Smooth muscle cell (in vitro differentiated cells): ENCODE results near the gene CDYL. TPM values are rescaled to one million over a fixed set of nuclear protein-coding genes. Genes with fewer than 3 reads are reported as not detected.

Experiments used
- DNase-seq: peaks from one replicate; lab custom pipeline; 2025; ENCODE audit not compliant: unreplicated experiment; lab: John Stamatoyannopoulos, UW
- H2AFZ ChIP-seq: fragments of 200-600 bp; sonication (generic); 2 replicates; pipeline ENCODE4 v1.6.0; 2016; ENCODE audit warnings: antibody characterized with exemption, low read depth, mild to moderate bottlenecking
- H3F3A ChIP-seq: fragments of 200-600 bp; sonication (generic); 2 replicates; pipeline ENCODE4 v1.6.0; 2017; ENCODE audit warnings: antibody characterized with exemption, low read depth
- H3K27ac ChIP-seq: fragments of 200-600 bp; sonication (generic); 2 replicates; pipeline ENCODE4 v1.5.1; 2016; ENCODE audit warnings: low read depth, mild to moderate bottlenecking
- H3K27me3 ChIP-seq: fragments of 200-600 bp; sonication (generic); 2 replicates; pipeline ENCODE4 v1.6.1; 2016; ENCODE audit warnings: low read depth, mild to moderate bottlenecking
- H3K36me3 ChIP-seq: fragments of 200-600 bp; sonication (generic); 2 replicates; pipeline ENCODE4 v1.5.1; 2016; ENCODE audit warnings: low read depth
- H3K4me1 ChIP-seq: fragments of 200-600 bp; sonication (generic); 2 replicates; pipeline ENCODE4 v1.5.1; 2016; ENCODE audit warnings: low read depth
- H3K4me2 ChIP-seq: fragments of 200-600 bp; sonication (generic); 2 replicates; pipeline ENCODE4 v1.6.0; 2016; ENCODE audit warnings: mild to moderate bottlenecking
- H3K4me3 ChIP-seq: fragments of 200-600 bp; sonication (generic); 2 replicates; pipeline ENCODE4 v1.5.1; 2016; ENCODE audit warnings: mild to moderate bottlenecking
- H3K79me2 ChIP-seq: fragments of 200-600 bp; sonication (generic); 2 replicates; pipeline ENCODE4 v1.6.0; 2016; ENCODE audit warnings: low read depth, mild to moderate bottlenecking
- H3K9ac ChIP-seq: fragments of 200-600 bp; sonication (generic); 2 replicates; pipeline ENCODE4 v1.6.0; 2016; ENCODE audit warnings: low read depth
- H3K9me3 ChIP-seq: fragments of 200-600 bp; sonication (generic); replicated peaks from 2 replicates; pipeline ENCODE4 v1.5.1; 2016; ENCODE audit warnings: low read depth
- H4K20me1 ChIP-seq: fragments of 200-600 bp; sonication (generic); 2 replicates; pipeline ENCODE4 v1.6.0; 2016; ENCODE audit warnings: low read depth
- WGBS: methylation state at CpG from one replicate; pipeline ENCODE4 v1.1.7; 2016; ENCODE audit warnings: low lambda C conversion rate; 5-methylcytosine and 5-hydroxymethylcytosine counted together
- polyA plus RNA-seq: library from polyadenylated mRNA; unstranded; fragments of >200 nt; fragmentation: Nextera tagmentation; extraction: Ambion mirVana; gene quantifications from 2 replicates; pipeline ENCODE4 v1.2.1, GENCODE V29; 2016
- total RNA-seq: library from RNA; depleted of rRNA; stranded (reverse); fragments of >200 nt; gene quantifications from 2 replicates; pipeline ENCODE4 v1.2.3, GENCODE V29; 2014
- TF ChIP-seq, protein P1 (sequence below): fragments of 200-600 bp; sonication (generic); IDR thresholded peaks from 2 replicates; pipeline ENCODE4 v1.5.1; 2017; ENCODE audit warnings: borderline replicate concordance, mild to moderate bottlenecking, antibody characterized with exemption; ENCODE audit not compliant: insufficient read depth, poor library complexity, severe bottlenecking

The CDYL gene
- total and polyA plus RNA-seq, 2 experiments from 2014 or later, result 28.7 to 34.5 TPM

DNA sequence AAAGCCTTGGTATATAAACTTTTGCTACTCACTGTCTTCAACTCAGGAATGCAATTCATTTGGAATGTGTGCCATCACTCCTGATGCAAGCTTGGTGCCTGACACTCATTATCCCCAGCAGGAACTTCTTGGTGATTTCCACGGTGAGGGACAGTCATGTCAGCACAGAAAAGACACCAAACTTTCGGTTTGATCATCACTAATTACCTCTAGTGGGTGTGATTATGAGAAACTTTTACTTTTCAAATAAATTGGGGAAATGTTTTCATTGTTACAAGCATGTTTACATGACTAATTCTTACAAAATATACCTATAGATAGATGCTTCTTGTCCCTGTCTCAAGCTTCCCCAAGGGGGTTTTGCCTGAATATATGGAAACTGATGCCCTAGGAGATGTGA, 186.7 kb downstream of the CDYL start:
- Histone ChIP-seq H3K4me3 (no peak overlapping the region), H3K27me3 (no peaks in the 10 kb centered on the region), H3K9ac (no peak overlapping the region), H4K20me1 (no peaks in the 10 kb centered on the region), H3K4me1 (no peaks in the 10 kb centered on the region), H2AFZ (no peak overlapping the region), H3K79me2 (no peaks in the 10 kb centered on the region), H3K36me3 (no peaks in the 10 kb centered on the region), H3K4me2 (no peak overlapping the region), H3F3A (no peaks in the 10 kb centered on the region), H3K9me3 (no peaks in the 10 kb centered on the region), H3K27ac (no peak overlapping the region)
- no peak for DNase-seq
- TF ChIP-seq, protein P1, sequence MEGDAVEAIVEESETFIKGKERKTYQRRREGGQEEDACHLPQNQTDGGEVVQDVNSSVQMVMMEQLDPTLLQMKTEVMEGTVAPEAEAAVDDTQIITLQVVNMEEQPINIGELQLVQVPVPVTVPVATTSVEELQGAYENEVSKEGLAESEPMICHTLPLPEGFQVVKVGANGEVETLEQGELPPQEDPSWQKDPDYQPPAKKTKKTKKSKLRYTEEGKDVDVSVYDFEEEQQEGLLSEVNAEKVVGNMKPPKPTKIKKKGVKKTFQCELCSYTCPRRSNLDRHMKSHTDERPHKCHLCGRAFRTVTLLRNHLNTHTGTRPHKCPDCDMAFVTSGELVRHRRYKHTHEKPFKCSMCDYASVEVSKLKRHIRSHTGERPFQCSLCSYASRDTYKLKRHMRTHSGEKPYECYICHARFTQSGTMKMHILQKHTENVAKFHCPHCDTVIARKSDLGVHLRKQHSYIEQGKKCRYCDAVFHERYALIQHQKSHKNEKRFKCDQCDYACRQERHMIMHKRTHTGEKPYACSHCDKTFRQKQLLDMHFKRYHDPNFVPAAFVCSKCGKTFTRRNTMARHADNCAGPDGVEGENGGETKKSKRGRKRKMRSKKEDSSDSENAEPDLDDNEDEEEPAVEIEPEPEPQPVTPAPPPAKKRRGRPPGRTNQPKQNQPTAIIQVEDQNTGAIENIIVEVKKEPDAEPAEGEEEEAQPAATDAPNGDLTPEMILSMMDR, result no peak
- WGBS, result 51% methylated on average over 2 of the region's 2 CpGs

- Histone ChIP-seq H2AFZ (no peak overlapping the region), H3K4me3 (no peak overlapping the region), H3K9ac (no peak overlapping the region), H3K9me3 (no peaks in the 10 kb centered on the region), H3K27ac (no peak overlapping the region), H3K36me3 (no peaks in the 10 kb centered on the region), H3K79me2 (no peaks in the 10 kb centered on the region), H3K27me3 (no peaks in the 10 kb centered on the region), H3F3A (no peaks in the 10 kb centered on the region), H3K4me2 (no peak overlapping the region), H4K20me1 (no peaks in the 10 kb centered on the region), H3K4me1 (no peaks in the 10 kb centered on the region)
- WGBS, result 80% methylated on average over 22 of the region's 22 CpGs
- TF ChIP-seq, protein P1, result no peak
- DNase-seq, result no peak
Observed at GRCh38 chr6:4964675-4965561, 188.7 kb downstream of the CDYL start.

- 85% methylated on average over 8 of the region's 8 CpGs for WGBS
- Histone ChIP-seq H3K9ac (no peak overlapping the region), H3K27ac (no peak overlapping the region), H3K27me3 (no peaks in the 10 kb centered on the region), H3F3A (no peaks in the 10 kb centered on the region), H3K4me3 (no peak overlapping the region), H2AFZ (no peak overlapping the region), H3K9me3 (no peaks in the 10 kb centered on the region), H3K36me3 (no peaks in the 10 kb centered on the region), H4K20me1 (no peaks in the 10 kb centered on the region), H3K79me2 (no peaks in the 10 kb centered on the region), H3K4me1 (no peaks in the 10 kb centered on the region), H3K4me2 (no peak overlapping the region)
- DNase-seq, result no peak
- TF ChIP-seq, protein P1, result no peak
Observed at GRCh38 chr6:4965562-4966389, 189.6 kb downstream of the CDYL start.
